ENCODE results near the gene HECTD2.
"Not testable (repeated sequence)": the region's sequence is repeated elsewhere in the genome, so short reads cannot be mapped to it uniquely, and the experiment has no call there.

Gene HECTD2

GRCh38 chr10:91412354-91413087 lies 2.4 kb downstream of the HECTD2 start:
- DNase-seq, result no peak

GRCh38 chr10:91415816-91416215 lies 5.7 kb downstream of the HECTD2 start:
- no peak for DNase-seq

GRCh38 chr10:91416339-91416855 lies 6.3 kb downstream of the HECTD2 start:
- DNase-seq, result no peak

GRCh38 chr10:91418416-91418815 lies 8.3 kb downstream of the HECTD2 start:
- no peak for DNase-seq

- DNase-seq, result no peak
These were observed 10.7 kb downstream of the HECTD2 start for GRCh38 chr10:91420868-91421267.

GRCh38 chr10:91422915-91423314 lies 12.8 kb downstream of the HECTD2 start:
- no peak for DNase-seq

GRCh38 chr10:91424016-91424415 lies 13.9 kb downstream of the HECTD2 start:
- DNase-seq, result no peak

GRCh38 chr10:91432175-91432574 lies 22.0 kb downstream of the HECTD2 start:
- no peak for DNase-seq

- DNase-seq, result no peak
These were observed 23.5 kb downstream of the HECTD2 start for GRCh38 chr10:91433620-91434019.

- no peak for DNase-seq
These were observed 23.9 kb downstream of the HECTD2 start for GRCh38 chr10:91434041-91434440.

- DNase-seq, result no peak
These were observed 25.1 kb downstream of the HECTD2 start for GRCh38 chr10:91435241-91435640.

GRCh38 chr10:91438228-91438627 lies 28.1 kb downstream of the HECTD2 start:
- DNase-seq, result not testable (repeated sequence)

GRCh38 chr10:91444211-91445182 lies 34.4 kb downstream of the HECTD2 start:
- no peak for DNase-seq

GRCh38 chr10:91452063-91452462 lies 41.9 kb downstream of the HECTD2 start:
- no peak for DNase-seq

- DNase-seq, result no peak
These were observed 43.4 kb downstream of the HECTD2 start for GRCh38 chr10:91453535-91453934.

- DNase-seq, result not testable (repeated sequence)
These were observed 45.0 kb downstream of the HECTD2 start for GRCh38 chr10:91455135-91455534.

- DNase-seq, result no peak
These were observed 50.5 kb downstream of the HECTD2 start for GRCh38 chr10:91460681-91461080.

- no peak for DNase-seq
These were observed 52.3 kb downstream of the HECTD2 start for GRCh38 chr10:91462423-91462822.

GRCh38 chr10:91464500-91464899 lies 54.4 kb downstream of the HECTD2 start:
- DNase-seq, result no peak

GRCh38 chr10:91465261-91465660 lies 55.1 kb downstream of the HECTD2 start:
- no peak for DNase-seq

- DNase-seq, result no peak
These were observed 57.0 kb downstream of the HECTD2 start for GRCh38 chr10:91467114-91467513.

GRCh38 chr10:91471602-91472001 lies 61.5 kb downstream of the HECTD2 start:
- no peak for DNase-seq

- DNase-seq, result no peak
These were observed 62.8 kb downstream of the HECTD2 start for GRCh38 chr10:91472911-91473310.

- DNase-seq, result no peak
These were observed 63.9 kb downstream of the HECTD2 start for GRCh38 chr10:91474009-91474408.
